ENCODE data around the gene CHMP4A. TPM values are rescaled to one million over a fixed set of nuclear protein-coding genes. Genes with fewer than 3 reads are reported as not detected.

Gene CHMP4A
- total and polyA plus RNA-seq, 2 of the 13 experiments (the other 11 are each of a cell fraction or from before 2014, with no cell fraction given) = 83.6 to 113 TPM

GRCh38 chr14:24160850-24161804 lies 52.2 kb downstream of the CHMP4A start, which contains the start of gene IRF9 (continued):
- TF ChIP-seq HNRNPK (IDR thresholded peaks at IDR 0.05; ENCODE audit: low read depth, low read length, poor library complexity, severe bottlenecking) (no peak), ZNF256 (CRISPR knock-in tag; conservative IDR thresholded peaks at IDR 0.05) (peak; percentile 96), HDAC1 (CRISPR knock-in tag; IDR thresholded peaks at IDR 0.05) (peak; percentile 100), ZNF672 (CRISPR knock-in tag; IDR thresholded peaks at IDR 0.05) (no peak), RNF219 (CRISPR knock-in tag; IDR thresholded peaks at IDR 0.05) (peak; percentile 99), CHCHD3 (CRISPR knock-in tag; IDR thresholded peaks at IDR 0.05) (0 out of 2 replicates have a peak, but pooled peaks have one; percentile 65), NR2F1 (CRISPR knock-in tag; IDR thresholded peaks at IDR 0.05) (peak; percentile 75 to 93; a peak in 3 of 4 replicates), BATF2 (CRISPR knock-in tag; IDR thresholded peaks at IDR 0.05) (0 out of 2 replicates have a peak, but pooled peaks have one; percentile 49), STAT6 (CRISPR knock-in tag; IDR thresholded peaks at IDR 0.05; ENCODE audit: borderline replicate concordance) (peak; percentile 100), FOXP1 (IDR thresholded peaks at IDR 0.05) (no peak), FOXP1 (CRISPR knock-in tag; IDR thresholded peaks at IDR 0.05) (peak; percentile 74), NONO (IDR thresholded peaks at IDR 0.05) (no peak), NONO (CRISPR knock-in tag; conservative IDR thresholded peaks at IDR 0.05) (peak; percentile 100), ZNF652 (CRISPR knock-in tag; IDR thresholded peaks at IDR 0.05; ENCODE audit: borderline replicate concordance, low read depth) (peak; percentile 83), ZNF800 (CRISPR knock-in tag; IDR thresholded peaks at IDR 0.05) (peak; percentile 83; the same call in 1 of the 2 replicates), ZNF580 (CRISPR knock-in tag; IDR thresholded peaks at IDR 0.05; ENCODE audit: borderline replicate concordance, low read depth) (peak; percentile 100), ZNF501 (CRISPR knock-in tag; IDR thresholded peaks at IDR 0.05) (peak; percentile 99), RXRB (CRISPR knock-in tag; IDR thresholded peaks at IDR 0.05; ENCODE audit: borderline replicate concordance) (peak; percentile 99), PCBP1 (IDR thresholded peaks at IDR 0.05; ENCODE audit: borderline replicate concordance, low read depth, low read length) (peak; percentile 84; the same call in 1 of the 2 replicates), MXD4 (CRISPR knock-in tag; IDR thresholded peaks at IDR 0.05) (peak; percentile 99), KAT7 (CRISPR knock-in tag; IDR thresholded peaks at IDR 0.05; ENCODE audit: borderline replicate concordance) (peak; percentile 99)

Data from HepG2 (cell line).